Ovary (tissue), 3 donors: ENCODE results near the gene ERH.

Source experiments
- EP300 ChIP-seq: sonication (generic); formaldehyde crosslinking; IDR thresholded peaks from one replicate; pipeline ENCODE4 v1.6.1; 2017; ENCODE audit warnings: antibody characterized with exemption
- POLR2A ChIP-seq: fragments of 450-650 bp; IDR thresholded peaks from one replicate; pipeline ENCODE4 v1.6.1; 2017; ENCODE audit warnings: antibody characterized with exemption, mild to moderate bottlenecking, moderate library complexity
- TF ChIP-seq, protein P1 (sequence below), 3 donors: fragments of 450-650 bp in 2 of 3; fragments of 200-600 bp in 1 of 3; IDR thresholded peaks; one replicate each; pipeline versions ENCODE4 v1.5.1 to v1.8.0; 2016 to 2022; ENCODE audit warnings: antibody characterized with exemption in 3 of 3, mild to moderate bottlenecking in 1 of 3
- donor health status: DM: no; HTN: no; CAD: no.

DNA sequence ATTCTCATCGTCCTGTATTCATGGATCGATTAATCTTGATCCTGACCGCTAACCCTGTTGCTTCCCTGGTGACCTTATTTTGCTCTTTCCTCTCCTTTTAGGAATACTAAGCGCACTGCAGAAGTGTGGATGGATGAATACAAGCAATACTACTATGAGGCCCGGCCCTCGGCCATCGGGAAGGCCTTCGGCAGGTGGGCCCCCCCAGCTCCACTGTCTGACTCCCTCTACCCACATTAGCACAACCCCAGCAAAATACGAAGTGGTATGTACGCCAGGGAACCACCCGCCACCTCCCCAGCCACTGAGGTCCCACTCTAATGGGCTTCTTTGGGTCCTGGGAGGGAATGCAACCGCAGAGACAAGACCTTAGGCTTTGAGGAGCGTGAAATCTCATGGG lies 58.7 kb downstream of the ERH start:
- TF ChIP-seq POLR2A (no peak), EP300 (no peak)
- TF ChIP-seq, protein P1, sequence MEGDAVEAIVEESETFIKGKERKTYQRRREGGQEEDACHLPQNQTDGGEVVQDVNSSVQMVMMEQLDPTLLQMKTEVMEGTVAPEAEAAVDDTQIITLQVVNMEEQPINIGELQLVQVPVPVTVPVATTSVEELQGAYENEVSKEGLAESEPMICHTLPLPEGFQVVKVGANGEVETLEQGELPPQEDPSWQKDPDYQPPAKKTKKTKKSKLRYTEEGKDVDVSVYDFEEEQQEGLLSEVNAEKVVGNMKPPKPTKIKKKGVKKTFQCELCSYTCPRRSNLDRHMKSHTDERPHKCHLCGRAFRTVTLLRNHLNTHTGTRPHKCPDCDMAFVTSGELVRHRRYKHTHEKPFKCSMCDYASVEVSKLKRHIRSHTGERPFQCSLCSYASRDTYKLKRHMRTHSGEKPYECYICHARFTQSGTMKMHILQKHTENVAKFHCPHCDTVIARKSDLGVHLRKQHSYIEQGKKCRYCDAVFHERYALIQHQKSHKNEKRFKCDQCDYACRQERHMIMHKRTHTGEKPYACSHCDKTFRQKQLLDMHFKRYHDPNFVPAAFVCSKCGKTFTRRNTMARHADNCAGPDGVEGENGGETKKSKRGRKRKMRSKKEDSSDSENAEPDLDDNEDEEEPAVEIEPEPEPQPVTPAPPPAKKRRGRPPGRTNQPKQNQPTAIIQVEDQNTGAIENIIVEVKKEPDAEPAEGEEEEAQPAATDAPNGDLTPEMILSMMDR (IDR thresholded peaks at IDR 0.05), result no peak
